HEK293 (cell line): ENCODE measurements around the gene TATDN2.
A peak's percentile ranks its signal among the peaks of the same experiment; 100 is the strongest.

ENCODE experiments used
- CTCF ChIA-PET: fragments of 350-600 bp; formaldehyde crosslinking; extraction: SDS; loops from one replicate; lab custom pipeline; 2021; ENCODE audit warnings: antibody characterized with exemption; lab: Yijun Ruan, JAX
- POLR2A ChIA-PET: fragments of 300-600 bp; formaldehyde crosslinking; extraction: SDS; loops from one replicate; lab custom pipeline; 2020; ENCODE audit warnings: antibody characterized with exemption, inconsistent platforms; lab: Yijun Ruan, JAX
- H3K27ac ChIP-seq: fragments of 200-500 bp; sonication (Bioruptor generic); 2 replicates; pipeline ENCODE4 v1.5.1; 2014; ENCODE audit warnings: low read depth, low read length, control low read depth, inconsistent platforms; ENCODE audit errors: extremely low read depth
- H3K36me3 ChIP-seq, 2 experiments: fragments of 200-500 bp in 1 of 2; sonication (Bioruptor generic) in 1 of 2; 1 replicate in 1 of 2; 2 replicates in 1 of 2; pipeline ENCODE4 v1.5.1; 2014 to 2017; ENCODE audit warnings: inconsistent platforms in 2 of 2, low read length in 2 of 2; ENCODE audit not compliant: control insufficient read depth in 2 of 2, insufficient read depth in 1 of 2
- H3K4me1 ChIP-seq: fragments of 200-500 bp; sonication (Bioruptor generic); 2 replicates; pipeline ENCODE4 v1.5.1; 2014; ENCODE audit warnings: mild to moderate bottlenecking, low read length, inconsistent platforms; ENCODE audit not compliant: control insufficient read depth, insufficient read depth
- H3K4me3 ChIP-seq: 2 replicates; pipeline ENCODE4 v1.5.1; 2011; ENCODE audit warnings: low read depth, mild to moderate bottlenecking, control low read depth, low read length, moderate library complexity
- H3K9me3 ChIP-seq: fragments of 200-500 bp; sonication (Bioruptor generic); 2 replicates; pipeline ENCODE4 v1.5.1; 2014; ENCODE audit warnings: low read depth, low read length, inconsistent platforms; ENCODE audit not compliant: control insufficient read depth, insufficient read depth
- GLI2 ChIP-seq: fragments of 450-650 bp; formaldehyde crosslinking; IDR thresholded peaks from 2 replicates; pipeline ENCODE4; 2017; ENCODE audit warnings: missing biosample characterization, missing genetic modification characterization, low read depth, borderline replicate concordance
- GLIS1 ChIP-seq: fragments of 450-650 bp; formaldehyde crosslinking; IDR thresholded peaks from 2 replicates; pipeline ENCODE4 v1.5.1; 2016; ENCODE audit warnings: missing biosample characterization, missing genetic modification characterization
- GLIS2 ChIP-seq: fragments of 450-650 bp; formaldehyde crosslinking; IDR thresholded peaks from 2 replicates; pipeline ENCODE4 v1.5.1; 2016; ENCODE audit warnings: missing biosample characterization, missing genetic modification characterization
- HOXD13 ChIP-seq: sonication (generic); formaldehyde crosslinking; IDR thresholded peaks from 2 replicates; pipeline ENCODE4 v1.8.0; 2022; ENCODE audit warnings: missing genetic modification reagents, borderline replicate concordance
- KLF9 ChIP-seq: fragments of 450-650 bp; formaldehyde crosslinking; IDR thresholded peaks from 2 replicates; pipeline ENCODE4 v1.5.1; 2016; ENCODE audit warnings: missing biosample characterization, missing genetic modification characterization, low read depth
- SETDB1 ChIP-seq: IDR thresholded peaks from one replicate; pipeline ENCODE4 v1.6.1; 2017; ENCODE audit warnings: mild to moderate bottlenecking, low read length, moderate library complexity, mixed read lengths; ENCODE audit not compliant: insufficient read length
- ZBTB17 ChIP-seq: fragments of 450-650 bp; formaldehyde crosslinking; IDR thresholded peaks from 2 replicates; pipeline ENCODE4 v1.5.1; 2016; ENCODE audit warnings: missing biosample characterization, missing genetic modification characterization
- ZIC2 ChIP-seq: fragments of 450-650 bp; formaldehyde crosslinking; IDR thresholded peaks from 2 replicates; pipeline ENCODE4 v1.5.1; 2016; ENCODE audit warnings: missing biosample characterization, missing genetic modification characterization
- ZNF433 ChIP-seq: fragments of 450-650 bp; formaldehyde crosslinking; IDR thresholded peaks from 2 replicates; pipeline ENCODE4 v1.5.1; 2016; ENCODE audit warnings: missing biosample characterization, missing genetic modification characterization, low read depth
- ZNF670 ChIP-seq: fragments of 450-650 bp; formaldehyde crosslinking; IDR thresholded peaks from 2 replicates; pipeline ENCODE4 v1.5.1; 2016; ENCODE audit warnings: missing biosample characterization, missing genetic modification characterization, low read depth
- ZNF768 ChIP-seq: fragments of 450-650 bp; formaldehyde crosslinking; IDR thresholded peaks from 2 replicates; pipeline ENCODE4 v1.5.1; 2018; ENCODE audit warnings: missing biosample characterization, mild to moderate bottlenecking, missing genetic modification characterization
- ZNF792 ChIP-seq: fragments of 450-650 bp; formaldehyde crosslinking; IDR thresholded peaks from 2 replicates; pipeline ENCODE4 v1.5.1; 2016; ENCODE audit warnings: missing biosample characterization, missing genetic modification characterization
- ZSCAN16 ChIP-seq: fragments of 450-650 bp; formaldehyde crosslinking; IDR thresholded peaks from 2 replicates; pipeline ENCODE4 v1.5.1; 2016; ENCODE audit warnings: missing biosample characterization, missing genetic modification characterization
- TF ChIP-seq, protein P1 (sequence below): fragments of 450-650 bp; formaldehyde crosslinking; IDR thresholded peaks from 2 replicates; pipeline ENCODE4 v1.5.1; 2016; ENCODE audit warnings: missing biosample characterization, missing genetic modification characterization, borderline replicate concordance
- TF ChIP-seq, protein P2 (sequence below): fragments of 450-650 bp; formaldehyde crosslinking; IDR thresholded peaks from 2 replicates; pipeline ENCODE4 v1.5.1; 2016; ENCODE audit warnings: missing biosample characterization, missing genetic modification characterization
- TF ChIP-seq, protein P3 (sequence below): fragments of 450-650 bp; formaldehyde crosslinking; conservative IDR thresholded peaks from 2 replicates; pipeline ENCODE4 v1.5.1; 2016; ENCODE audit warnings: low read depth, missing biosample characterization, missing genetic modification characterization

The TATDN2 gene

DNA sequence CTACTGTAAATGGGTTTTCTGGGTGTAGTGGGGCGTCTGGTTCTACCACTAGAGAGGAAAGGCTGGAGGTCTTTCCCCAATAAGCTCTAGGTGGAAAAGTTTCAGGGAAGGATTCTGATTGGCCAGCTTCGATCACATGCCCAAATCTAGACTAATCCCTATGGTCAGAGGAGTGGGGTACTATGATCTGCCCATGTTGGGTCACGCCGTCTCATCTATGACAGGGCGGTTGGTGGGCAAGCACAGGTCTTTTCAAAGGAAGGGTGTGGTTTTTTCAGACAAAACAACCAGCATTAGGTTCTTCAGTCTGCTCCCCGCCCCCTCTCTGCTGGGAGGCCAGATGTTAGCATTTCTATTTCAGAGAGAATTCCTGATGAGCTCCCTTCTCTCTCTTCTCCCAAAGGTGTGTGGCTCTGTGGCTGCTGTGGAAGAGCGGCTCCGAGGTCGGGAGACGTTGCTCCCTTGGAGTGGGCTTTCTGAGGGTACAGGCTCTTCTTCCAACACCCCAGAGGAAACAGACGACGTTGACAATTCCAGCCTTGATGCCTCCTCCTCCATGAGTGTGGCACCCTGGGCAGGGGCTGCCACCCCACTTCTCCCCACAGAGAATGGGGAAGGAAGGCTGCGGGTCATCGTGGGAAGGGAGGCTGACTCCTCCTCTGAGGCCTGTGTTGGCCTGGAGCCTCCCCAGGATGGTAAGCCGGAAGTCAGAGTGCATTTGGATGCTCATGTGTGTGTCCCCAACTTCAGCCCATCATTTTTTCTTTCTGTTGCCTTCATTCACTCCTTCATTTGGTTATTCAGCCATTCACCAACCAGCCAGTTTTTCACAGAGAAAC lies 9.7 kb upstream of the TATDN2 start (continued):
- TF ChIP-seq GLI2 (tag by site-specific recombination), result no peak
- no peak for TF ChIP-seq ZNF792
- TF ChIP-seq, all 188 proteins: peak for 0

DNA sequence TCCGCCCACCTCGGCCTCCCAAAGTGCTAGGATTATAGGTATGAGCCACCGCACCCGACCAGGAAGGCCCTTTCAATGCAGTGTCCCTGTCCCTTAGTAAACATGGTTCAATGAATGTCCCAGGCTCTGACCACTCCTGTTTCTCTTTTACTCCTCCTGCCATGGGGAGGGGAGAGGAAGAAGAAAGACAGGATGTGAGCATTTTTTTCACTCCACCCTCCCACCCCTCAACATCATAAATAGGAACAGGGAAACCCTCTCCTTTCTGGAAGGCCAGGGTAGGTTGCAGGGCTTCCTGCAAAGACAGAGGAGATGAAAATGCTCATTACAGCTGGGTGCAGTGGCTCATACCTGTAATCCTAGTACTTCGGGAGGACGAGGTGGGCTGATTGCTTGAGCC lies 7.5 kb upstream of the TATDN2 start:
- ChIA-PET CTCF (no interaction called here), POLR2A (no interaction called here)
- no peak overlapping the region for H3K4me3 ChIP-seq
- H3K27ac ChIP-seq, result no peak overlapping the region
- H3K4me1 ChIP-seq, result no peaks in the 10 kb centered on the region
- H3K36me3 ChIP-seq, result peaks cover 0 to 7% of the 10 kb centered on the region in 2 experiments; a peak in 1 of 3 replicates
- TF ChIP-seq ZNF433 (tag by site-specific recombination) (no peak), ZNF768 (tag by site-specific recombination) (no peak), ZIC2 (no peak), SETDB1 (no peak), ZNF670 (tag by site-specific recombination) (no peak), KLF9 (tag by site-specific recombination) (no peak), HOXD13 (CRISPR knock-in tag) (no peak), ZSCAN16 (tag by site-specific recombination) (no peak)
- TF ChIP-seq, protein P1, sequence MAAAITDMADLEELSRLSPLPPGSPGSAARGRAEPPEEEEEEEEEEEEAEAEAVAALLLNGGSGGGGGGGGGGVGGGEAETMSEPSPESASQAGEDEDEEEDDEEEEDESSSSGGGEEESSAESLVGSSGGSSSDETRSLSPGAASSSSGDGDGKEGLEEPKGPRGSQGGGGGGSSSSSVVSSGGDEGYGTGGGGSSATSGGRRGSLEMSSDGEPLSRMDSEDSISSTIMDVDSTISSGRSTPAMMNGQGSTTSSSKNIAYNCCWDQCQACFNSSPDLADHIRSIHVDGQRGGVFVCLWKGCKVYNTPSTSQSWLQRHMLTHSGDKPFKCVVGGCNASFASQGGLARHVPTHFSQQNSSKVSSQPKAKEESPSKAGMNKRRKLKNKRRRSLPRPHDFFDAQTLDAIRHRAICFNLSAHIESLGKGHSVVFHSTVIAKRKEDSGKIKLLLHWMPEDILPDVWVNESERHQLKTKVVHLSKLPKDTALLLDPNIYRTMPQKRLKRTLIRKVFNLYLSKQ (tag by site-specific recombination), result no peak
- no peaks in the 10 kb centered on the region for H3K9me3 ChIP-seq

DNA sequence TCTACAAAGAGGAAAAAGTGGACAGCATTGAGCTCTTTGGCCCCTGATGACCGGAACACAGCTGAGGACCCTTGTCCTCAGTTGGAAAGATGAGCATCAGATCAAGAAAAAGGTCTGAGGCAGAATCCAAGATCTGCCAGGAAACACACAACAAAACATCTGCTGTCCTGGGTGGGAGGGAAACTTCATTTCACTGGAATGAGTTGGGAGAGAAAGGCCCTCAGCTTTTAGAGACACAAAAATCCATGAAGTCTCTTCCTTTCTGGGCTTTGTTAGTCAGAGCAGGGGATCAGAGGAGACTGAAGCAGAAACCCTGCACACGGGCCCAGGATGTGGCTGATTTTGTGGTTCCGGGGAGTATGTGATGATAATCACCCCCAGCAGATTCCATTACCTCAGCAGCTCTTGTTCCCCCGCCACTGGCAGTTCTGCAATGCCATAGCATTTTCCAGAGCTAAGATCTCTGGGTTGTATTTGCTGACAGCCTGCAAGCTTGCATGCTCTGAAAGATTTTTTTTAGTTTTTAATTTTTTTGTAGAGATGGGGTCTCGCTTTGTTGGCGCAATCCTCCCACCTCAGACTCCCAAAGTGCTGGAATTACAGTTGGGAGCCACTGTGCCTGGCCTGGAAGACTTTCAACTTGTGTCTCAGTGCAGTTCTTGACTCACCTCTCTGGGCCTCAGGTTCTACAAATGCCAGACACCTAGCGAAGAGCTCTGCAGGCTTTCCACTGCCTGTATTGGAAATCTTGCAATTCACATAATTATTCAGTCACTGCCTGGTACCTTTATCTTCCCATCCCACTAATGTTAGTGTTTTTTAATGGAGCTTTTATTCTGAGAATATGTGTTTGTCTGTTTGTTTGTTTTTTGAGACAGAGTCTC lies 5.8 kb upstream of the TATDN2 start:
- TF ChIP-seq, protein P2, sequence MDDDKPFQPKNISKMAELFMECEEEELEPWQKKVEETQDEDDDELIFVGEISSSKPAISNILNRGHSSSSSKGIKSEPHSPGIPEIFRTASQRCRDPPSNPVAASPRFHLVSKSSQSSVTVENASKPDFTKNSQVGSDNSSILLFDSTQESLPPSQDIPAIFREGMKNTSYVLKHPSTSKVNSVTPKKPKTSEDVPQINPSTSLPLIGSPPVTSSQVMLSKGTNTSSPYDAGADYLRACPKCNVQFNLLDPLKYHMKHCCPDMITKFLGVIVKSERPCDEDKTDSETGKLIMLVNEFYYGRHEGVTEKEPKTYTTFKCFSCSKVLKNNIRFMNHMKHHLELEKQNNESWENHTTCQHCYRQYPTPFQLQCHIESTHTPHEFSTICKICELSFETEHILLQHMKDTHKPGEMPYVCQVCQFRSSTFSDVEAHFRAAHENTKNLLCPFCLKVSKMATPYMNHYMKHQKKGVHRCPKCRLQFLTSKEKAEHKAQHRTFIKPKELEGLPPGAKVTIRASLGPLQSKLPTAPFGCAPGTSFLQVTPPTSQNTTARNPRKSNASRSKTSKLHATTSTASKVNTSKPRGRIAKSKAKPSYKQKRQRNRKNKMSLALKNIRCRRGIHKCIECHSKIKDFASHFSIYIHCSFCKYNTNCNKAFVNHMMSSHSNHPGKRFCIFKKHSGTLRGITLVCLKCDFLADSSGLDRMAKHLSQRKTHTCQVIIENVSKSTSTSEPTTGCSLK (tag by site-specific recombination), result no peak
- 0 out of 2 replicates have a peak, but pooled peaks have one; percentile 10 for TF ChIP-seq GLIS1
- TF ChIP-seq, all 188 proteins: peak for 1
- H3K9me3 ChIP-seq, result no peaks in the 10 kb centered on the region
- ChIA-PET POLR2A (no interaction called here), CTCF (interaction anchor here (0.6 kb wide), 2 partner anchors 13 to 91 kb away, joined by 3 read pairs; no protein-coding TSS in a partner anchor)
- H3K4me1 ChIP-seq, result no peaks in the 10 kb centered on the region
- H3K36me3 ChIP-seq, result no peaks in the 10 kb centered on the region
- H3K4me3 ChIP-seq, result no peak overlapping the region
- no peak overlapping the region for H3K27ac ChIP-seq

DNA sequence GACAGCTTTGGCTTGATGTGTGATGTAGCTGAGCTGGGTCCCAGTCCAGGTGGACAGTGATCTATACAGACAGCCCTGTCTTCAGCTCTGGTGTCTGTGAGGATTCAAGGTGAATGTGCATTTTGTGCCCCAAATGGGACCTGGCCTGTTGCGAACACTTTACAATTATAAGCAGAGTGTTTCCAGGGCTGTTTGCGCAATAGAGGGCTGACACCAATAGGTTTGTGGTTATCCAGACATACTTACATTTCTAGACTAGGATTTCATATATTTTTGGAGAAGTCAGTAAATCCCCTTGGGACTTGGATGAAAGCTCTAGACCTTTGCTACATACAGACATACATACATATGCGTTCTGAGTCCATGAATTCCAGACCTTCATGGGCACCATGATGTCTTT lies 4.2 kb upstream of the TATDN2 start:
- no peak overlapping the region for H3K4me3 ChIP-seq
- POLR2A ChIA-PET, result no interaction called here
- H3K36me3 ChIP-seq, result no peaks in the 10 kb centered on the region
- H3K9me3 ChIP-seq, result no peaks in the 10 kb centered on the region
- H3K4me1 ChIP-seq, result no peaks in the 10 kb centered on the region
- no peak overlapping the region for H3K27ac ChIP-seq
- CTCF ChIA-PET, result interaction anchor here (0.7 kb wide), 1 partner anchor 135 kb away, joined by 3 read pairs; no protein-coding TSS in a partner anchor
- TF ChIP-seq ZBTB17 (tag by site-specific recombination), result no peak
- TF ChIP-seq GLIS2 (tag by site-specific recombination), result no peak
- TF ChIP-seq, protein P3, sequence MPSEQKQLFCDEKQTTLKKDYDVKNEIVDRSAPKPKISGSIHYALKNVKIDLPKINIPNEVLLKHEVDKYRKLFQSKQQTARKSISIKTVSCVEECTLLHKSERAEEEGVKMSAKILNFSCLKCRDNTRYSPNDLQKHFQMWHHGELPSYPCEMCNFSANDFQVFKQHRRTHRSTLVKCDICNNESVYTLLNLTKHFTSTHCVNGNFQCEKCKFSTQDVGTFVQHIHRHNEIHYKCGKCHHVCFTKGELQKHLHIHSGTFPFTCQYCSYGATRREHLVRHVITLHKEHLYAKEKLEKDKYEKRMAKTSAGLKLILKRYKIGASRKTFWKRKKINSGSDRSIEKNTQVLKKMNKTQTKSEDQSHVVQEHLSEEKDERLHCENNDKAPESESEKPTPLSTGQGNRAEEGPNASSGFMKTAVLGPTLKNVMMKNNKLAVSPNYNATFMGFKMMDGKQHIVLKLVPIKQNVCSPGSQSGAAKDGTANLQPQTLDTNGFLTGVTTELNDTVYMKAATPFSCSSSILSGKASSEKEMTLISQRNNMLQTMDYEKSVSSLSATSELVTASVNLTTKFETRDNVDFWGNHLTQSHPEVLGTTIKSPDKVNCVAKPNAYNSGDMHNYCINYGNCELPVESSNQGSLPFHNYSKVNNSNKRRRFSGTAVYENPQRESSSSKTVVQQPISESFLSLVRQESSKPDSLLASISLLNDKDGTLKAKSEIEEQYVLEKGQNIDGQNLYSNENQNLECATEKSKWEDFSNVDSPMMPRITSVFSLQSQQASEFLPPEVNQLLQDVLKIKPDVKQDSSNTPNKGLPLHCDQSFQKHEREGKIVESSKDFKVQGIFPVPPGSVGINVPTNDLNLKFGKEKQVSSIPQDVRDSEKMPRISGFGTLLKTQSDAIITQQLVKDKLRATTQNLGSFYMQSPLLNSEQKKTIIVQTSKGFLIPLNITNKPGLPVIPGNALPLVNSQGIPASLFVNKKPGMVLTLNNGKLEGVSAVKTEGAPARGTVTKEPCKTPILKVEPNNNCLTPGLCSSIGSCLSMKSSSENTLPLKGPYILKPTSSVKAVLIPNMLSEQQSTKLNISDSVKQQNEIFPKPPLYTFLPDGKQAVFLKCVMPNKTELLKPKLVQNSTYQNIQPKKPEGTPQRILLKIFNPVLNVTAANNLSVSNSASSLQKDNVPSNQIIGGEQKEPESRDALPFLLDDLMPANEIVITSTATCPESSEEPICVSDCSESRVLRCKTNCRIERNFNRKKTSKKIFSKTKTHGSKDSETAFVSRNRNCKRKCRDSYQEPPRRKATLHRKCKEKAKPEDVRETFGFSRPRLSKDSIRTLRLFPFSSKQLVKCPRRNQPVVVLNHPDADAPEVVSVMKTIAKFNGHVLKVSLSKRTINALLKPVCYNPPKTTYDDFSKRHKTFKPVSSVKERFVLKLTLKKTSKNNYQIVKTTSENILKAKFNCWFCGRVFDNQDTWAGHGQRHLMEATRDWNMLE (tag by site-specific recombination), result no peak
